GM12891 (cell line): ENCODE measurements around the gene ZNF655.

ENCODE experiments used
- POLR2A ChIP-seq: IDR thresholded peaks from 2 replicates; pipeline ENCODE4 v1.6.1; 2011; ENCODE audit warnings: low read depth, low read length, control low read depth
- TAF1 ChIP-seq: IDR thresholded peaks from 2 replicates; pipeline ENCODE4 v1.6.1; 2011; ENCODE audit warnings: low read depth, low read length, control low read depth

- TF ChIP-seq POLR2A (no peak), TAF1 (no peak)
These were observed 44.4 kb upstream of the ZNF655 start for GRCh38 chr7:99514050-99514449.
